Ishikawa (cell line): Measurements from ENCODE around the gene GOLGA2.

Experiments
- CREB1 ChIP-seq: IDR thresholded peaks from 2 replicates; pipeline ENCODE4 v1.6.1; 2012; ENCODE audit warnings: low read depth
- EP300 ChIP-seq: IDR thresholded peaks from 2 replicates; pipeline ENCODE4 v1.6.1; 2012; ENCODE audit warnings: borderline replicate concordance
- MAX ChIP-seq: IDR thresholded peaks from 2 replicates; pipeline ENCODE4 v1.6.1; 2012
- NFIC ChIP-seq: IDR thresholded peaks from 2 replicates; pipeline ENCODE4 v1.6.1; 2012
- YY1 ChIP-seq: IDR thresholded peaks from 2 replicates; pipeline ENCODE4 v1.6.1; 2012; ENCODE audit warnings: low read depth
- ZBTB7A ChIP-seq: IDR thresholded peaks from 2 replicates; pipeline ENCODE4 v1.6.1; 2012; ENCODE audit warnings: low read depth

- TF ChIP-seq MAX (no peak), YY1 (no peak), ZBTB7A (no peak), EP300 (no peak), NFIC (no peak), CREB1 (no peak)
Measured at GRCh38 chr9:128245421-128246151, 30.2 kb downstream of the GOLGA2 start.
